ENCODE measurements around the gene WWC2. TPM values are rescaled to one million over a fixed set of nuclear protein-coding genes. Genes with fewer than 3 reads are reported as not detected.

WWC2 gene
- total RNA-seq: 10 to 100 TPM in 1 of 4 donors, 1 to 10 TPM in 3; 7.4 to 24.8 (median 8.0) TPM

DNA sequence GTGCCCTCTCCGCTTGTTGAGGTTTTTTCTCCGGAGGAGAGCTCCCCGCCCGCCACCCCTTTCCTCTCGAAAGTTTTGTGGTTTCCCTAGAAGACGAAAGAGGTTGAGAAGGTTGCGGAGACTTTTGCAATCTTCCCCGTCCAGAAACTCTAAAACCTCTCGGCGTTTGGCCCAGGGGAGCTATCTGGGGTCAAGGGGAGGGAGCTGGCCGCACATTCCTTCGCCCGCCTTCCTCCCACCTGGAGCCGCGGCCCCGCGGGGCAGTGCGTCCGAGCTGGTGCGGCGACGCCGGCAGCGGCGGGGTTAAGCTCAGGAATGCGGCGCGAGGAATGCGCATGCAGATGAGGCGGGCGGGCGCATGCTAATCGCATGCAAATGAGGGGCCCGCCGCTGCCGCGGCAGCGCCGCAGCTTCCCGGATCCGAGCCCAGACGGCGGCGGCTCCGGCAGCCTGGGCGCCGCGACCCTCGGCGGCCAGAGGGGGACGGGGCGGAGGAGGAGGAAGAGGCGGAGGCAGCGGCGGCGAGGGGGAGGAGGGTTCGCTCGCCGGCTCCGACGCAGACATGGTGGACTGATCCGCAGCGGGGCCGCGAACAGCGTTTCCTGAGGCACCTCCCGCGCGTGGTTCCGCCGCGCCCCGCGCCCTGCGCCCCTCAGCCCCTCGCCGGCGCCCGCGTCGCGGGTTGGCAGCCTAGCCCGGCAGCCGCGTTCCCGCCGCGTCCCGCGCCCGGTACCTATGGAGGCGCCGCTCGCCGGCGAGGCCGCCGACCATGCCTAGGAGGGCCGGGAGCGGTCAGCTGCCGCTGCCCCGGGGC, at the start of gene WWC2:
Gene WWC2, plus strand, starts transcription at position 535 of the 814 bp plus-strand sequence. Its CDS starts 235 bp downstream, at position 770.
- Histone ChIP-seq H3K27me3 (no peaks in the 10 kb centered on the region), H3K4me3 (peak within 1 kb of the TSS; percentile 78 to 96 (median 82)), H3K27ac (peak within 1 kb of the TSS; percentile 91 to 98 (median 96)), H3K36me3 (no peaks in the 10 kb centered on the region), H3K9me3 (no peaks in the 10 kb centered on the region), H3K4me1 (peaks cover 7 to 63% (median 10%) of the 10 kb centered on the region in 3 donors)
- WGBS, 2 donors: 0% methylated on average over 12 to 28 of the region's 102 CpGs
- DNase-seq: peak; percentile 12
- peak in 3 of 4 donors; percentile 23 to 78 (median 74) for TF ChIP-seq POLR2A (IDR thresholded peaks at IDR 0.05)
- TF ChIP-seq, protein P1, sequence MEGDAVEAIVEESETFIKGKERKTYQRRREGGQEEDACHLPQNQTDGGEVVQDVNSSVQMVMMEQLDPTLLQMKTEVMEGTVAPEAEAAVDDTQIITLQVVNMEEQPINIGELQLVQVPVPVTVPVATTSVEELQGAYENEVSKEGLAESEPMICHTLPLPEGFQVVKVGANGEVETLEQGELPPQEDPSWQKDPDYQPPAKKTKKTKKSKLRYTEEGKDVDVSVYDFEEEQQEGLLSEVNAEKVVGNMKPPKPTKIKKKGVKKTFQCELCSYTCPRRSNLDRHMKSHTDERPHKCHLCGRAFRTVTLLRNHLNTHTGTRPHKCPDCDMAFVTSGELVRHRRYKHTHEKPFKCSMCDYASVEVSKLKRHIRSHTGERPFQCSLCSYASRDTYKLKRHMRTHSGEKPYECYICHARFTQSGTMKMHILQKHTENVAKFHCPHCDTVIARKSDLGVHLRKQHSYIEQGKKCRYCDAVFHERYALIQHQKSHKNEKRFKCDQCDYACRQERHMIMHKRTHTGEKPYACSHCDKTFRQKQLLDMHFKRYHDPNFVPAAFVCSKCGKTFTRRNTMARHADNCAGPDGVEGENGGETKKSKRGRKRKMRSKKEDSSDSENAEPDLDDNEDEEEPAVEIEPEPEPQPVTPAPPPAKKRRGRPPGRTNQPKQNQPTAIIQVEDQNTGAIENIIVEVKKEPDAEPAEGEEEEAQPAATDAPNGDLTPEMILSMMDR (IDR thresholded peaks at IDR 0.05): peak in 2 of 6 experiments; percentile 21 to 32
- intact Hi-C loops (cut with DNase I): no loop called here

DNA sequence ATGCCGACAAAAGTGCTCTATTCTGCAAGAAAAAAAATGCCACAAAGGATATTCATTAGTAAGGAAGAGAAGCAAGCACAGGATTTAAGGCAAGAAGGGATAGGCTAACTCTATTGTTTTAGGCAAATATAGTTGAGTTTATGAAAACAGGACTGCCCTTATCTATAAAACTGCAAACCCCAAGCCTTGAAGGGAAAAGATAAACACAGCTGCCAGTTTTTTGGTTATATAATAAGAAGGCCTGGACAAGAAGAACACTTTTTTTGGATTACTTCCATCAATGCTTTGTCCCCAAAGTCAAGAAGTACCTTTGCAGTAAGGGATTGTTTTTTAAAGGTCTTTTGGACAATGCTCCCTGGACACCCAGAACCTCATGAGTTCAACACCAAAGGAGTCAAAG, 45.4 kb upstream of the WWC2 start:
- Histone ChIP-seq H3K4me1 (no peaks in the 10 kb centered on the region), H3K9me3 (peaks cover 0 to 3% (median 0%) of the 10 kb centered on the region in 3 donors), H3K27me3 (no peaks in the 10 kb centered on the region), H3K4me3 (no peak overlapping the region), H3K27ac (no peak overlapping the region), H3K36me3 (no peaks in the 10 kb centered on the region)
- WGBS, 2 donors: 64 to 100% methylated on average over 1 of the region's 1 CpG
- intact Hi-C loops (cut with DNase I): no loop called here
- DNase-seq: no peak
- TF ChIP-seq, protein P1 (IDR thresholded peaks at IDR 0.05): no peak

DNA sequence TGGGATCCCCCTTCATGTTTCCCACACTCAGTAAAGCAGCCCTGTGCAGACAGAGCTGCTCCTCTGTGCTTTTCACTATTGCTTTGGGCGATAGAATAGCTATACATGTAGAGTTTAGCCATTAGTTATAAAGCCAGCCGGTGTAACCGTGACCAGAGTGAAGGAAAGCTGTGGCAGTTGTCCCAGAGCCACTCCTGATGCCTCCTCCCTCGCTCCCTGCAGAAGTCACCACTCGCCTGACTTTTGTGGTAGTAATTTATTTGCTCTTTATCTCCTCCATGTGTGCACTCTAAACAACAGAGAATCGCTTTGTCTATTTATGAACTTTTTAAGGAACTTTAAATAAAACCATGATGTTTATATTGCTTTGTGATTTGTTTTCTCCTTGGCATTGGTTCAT, 41.8 kb upstream of the WWC2 start:
- no peaks in the 10 kb centered on the region for H3K36me3 ChIP-seq
- TF ChIP-seq POLR2A (IDR thresholded peaks at IDR 0.05): no peak
- TF ChIP-seq, protein P1 (IDR thresholded peaks at IDR 0.05): no peak

DNA sequence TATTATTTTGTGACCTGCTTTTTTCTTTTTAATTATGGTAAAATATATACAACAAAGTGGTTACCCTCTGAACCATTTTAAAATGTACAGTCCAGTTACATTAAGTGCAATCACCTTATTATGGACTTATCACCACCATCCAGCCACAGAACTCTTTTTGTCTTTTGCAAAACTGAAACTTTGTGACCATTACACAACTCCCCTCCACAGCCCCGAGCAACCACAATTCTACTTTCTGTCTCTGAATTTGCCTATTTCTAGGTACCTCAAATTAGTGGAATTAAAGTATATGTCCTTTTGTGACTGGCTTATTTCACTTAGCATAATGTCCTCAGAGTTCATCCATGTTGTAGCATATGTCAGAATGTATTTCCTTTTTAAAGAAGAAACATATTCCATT, 39.3 kb upstream of the WWC2 start:
- intact Hi-C loops (cut with DNase I): no loop called here
- no peak for TF ChIP-seq POLR2A (IDR thresholded peaks at IDR 0.05)
- TF ChIP-seq, protein P1 (IDR thresholded peaks at IDR 0.05): no peak
- 83% methylated on average over 1 of the region's 1 CpG for WGBS, 2 donors
- no peaks in the 10 kb centered on the region for H3K36me3 ChIP-seq
- DNase-seq: no peak
- no peak overlapping the region for H3K27ac ChIP-seq
- H3K4me3 ChIP-seq: no peak overlapping the region
- no peaks in the 10 kb centered on the region for H3K27me3 ChIP-seq
- H3K9me3 ChIP-seq: peaks cover 0 to 4% (median 0%) of the 10 kb centered on the region in 3 donors
- no peaks in the 10 kb centered on the region for H3K4me1 ChIP-seq

More for the DNA sequence above, 41.8 kb upstream of the WWC2 start:
- H3K27ac ChIP-seq: no peak overlapping the region
- peaks cover 0 to 6% (median 0%) of the 10 kb centered on the region in 3 donors for H3K9me3 ChIP-seq
- H3K27me3 ChIP-seq: no peaks in the 10 kb centered on the region
- 54 to 57% methylated on average over 5 to 6 of the region's 6 CpGs for WGBS, 2 donors
- no peak for DNase-seq
- intact Hi-C loops (cut with DNase I): no loop called here
- H3K4me1 ChIP-seq: no peaks in the 10 kb centered on the region
- H3K4me3 ChIP-seq: no peak overlapping the region

DNA sequence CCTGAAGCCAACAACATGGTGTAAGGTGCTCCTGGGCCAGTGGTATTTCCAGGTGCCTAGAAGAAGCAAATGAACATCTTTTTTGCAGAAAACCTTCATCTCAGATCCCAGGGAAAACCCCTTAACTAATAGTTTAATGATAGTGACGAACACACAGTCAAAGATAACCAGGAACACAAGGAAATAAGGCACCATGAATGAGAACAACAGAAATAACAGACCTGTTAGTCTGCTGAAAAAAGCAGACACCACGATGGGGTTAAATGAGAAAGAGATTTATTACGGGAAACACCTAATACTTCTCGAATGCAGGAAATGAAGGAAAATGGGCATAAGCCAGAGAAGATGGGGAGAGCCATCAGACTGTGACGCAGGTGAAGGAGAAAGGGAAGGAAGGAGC, 30.6 kb upstream of the WWC2 start:
- DNase-seq: no peak
- Histone ChIP-seq H3K36me3 (no peaks in the 10 kb centered on the region), H3K9me3 (no peaks in the 10 kb centered on the region), H3K4me3 (no peak overlapping the region), H3K27ac (no peak overlapping the region), H3K27me3 (no peaks in the 10 kb centered on the region), H3K4me1 (no peaks in the 10 kb centered on the region)
- TF ChIP-seq, protein P1 (IDR thresholded peaks at IDR 0.05): no peak
- no peak for TF ChIP-seq POLR2A (IDR thresholded peaks at IDR 0.05)
- 81 to 82% methylated on average over 5 of the region's 5 CpGs for WGBS, 2 donors
- intact Hi-C loops (cut with DNase I): no loop called here

Data from esophagus squamous epithelium (tissue), 5 donors.